ENCODE results near the gene IP6K2.

- TF ChIP-seq CTCF (conservative IDR thresholded peaks at IDR 0.05): peak; percentile 91
- TF ChIP-seq ZFX (IDR thresholded peaks at IDR 0.05): no peak
These were observed 23.2 kb upstream of the IP6K2 start for GRCh38 chr3:48739955-48740823.

Data from C4-2B (cell line).